Activated CD4-positive, alpha-beta memory T cell treated with anti-CD3 and anti-CD28 coated beads for 36 hours (primary cell): ENCODE results near the gene GIGYF1. TPM values are rescaled to one million over a fixed set of nuclear protein-coding genes. Genes with fewer than 3 reads are reported as not detected.
"Not testable (repeated sequence)": the region's sequence is repeated elsewhere in the genome, so short reads cannot be mapped to it uniquely, and the experiment has no call there.

Experiments used
- CTCF ChIA-PET: fragments of 350-600 bp; sonication (Branson Sonifier 250); formaldehyde crosslinking; loops from one replicate; lab custom pipeline; 2021; ENCODE audit warnings: antibody characterized with exemption, inconsistent platforms; lab: Charles Lee
- POLR2A ChIA-PET: fragments of 350-600 bp; sonication (Branson Sonifier 250); formaldehyde crosslinking; loops from one replicate; lab custom pipeline; 2021; ENCODE audit warnings: antibody characterized with exemption; lab: Charles Lee
- DNase-seq: peaks from one replicate; pipeline ENCODE4 v3.0.0-alpha.2; 2020
- H3K27ac Mint-ChIP-seq: one replicate; pipeline ENCODE4 v1.8.0; 2021; ENCODE audit warnings: mixed read lengths
- H3K27me3 Mint-ChIP-seq: one replicate; pipeline ENCODE4 v1.8.0; 2021; ENCODE audit warnings: mixed read lengths
- H3K36me3 Mint-ChIP-seq: one replicate; pipeline ENCODE4 v1.8.0; 2021; ENCODE audit warnings: mixed read lengths
- H3K4me1 Mint-ChIP-seq: one replicate; pipeline ENCODE4 v1.8.0; 2021; ENCODE audit warnings: low read depth, mixed read lengths
- H3K4me3 Mint-ChIP-seq: one replicate; pipeline ENCODE4 v1.8.0; 2021; ENCODE audit warnings: mild to moderate bottlenecking, mixed read lengths
- H3K9me3 Mint-ChIP-seq: one replicate; pipeline ENCODE4 v1.8.0; 2021; ENCODE audit warnings: mixed read lengths
- intact Hi-C: fragments of 100-400 bp; cut with micrococcal nuclease; formaldehyde crosslinking; loops from one replicate; pipeline ENCODE4 v1.15.1; 2023
- total RNA-seq, 2 experiments: library from RNA; stranded (reverse); gene quantifications; one replicate each; pipeline ENCODE4 v1.2.3, GENCODE V29; 2021

The GIGYF1 gene, protein sequence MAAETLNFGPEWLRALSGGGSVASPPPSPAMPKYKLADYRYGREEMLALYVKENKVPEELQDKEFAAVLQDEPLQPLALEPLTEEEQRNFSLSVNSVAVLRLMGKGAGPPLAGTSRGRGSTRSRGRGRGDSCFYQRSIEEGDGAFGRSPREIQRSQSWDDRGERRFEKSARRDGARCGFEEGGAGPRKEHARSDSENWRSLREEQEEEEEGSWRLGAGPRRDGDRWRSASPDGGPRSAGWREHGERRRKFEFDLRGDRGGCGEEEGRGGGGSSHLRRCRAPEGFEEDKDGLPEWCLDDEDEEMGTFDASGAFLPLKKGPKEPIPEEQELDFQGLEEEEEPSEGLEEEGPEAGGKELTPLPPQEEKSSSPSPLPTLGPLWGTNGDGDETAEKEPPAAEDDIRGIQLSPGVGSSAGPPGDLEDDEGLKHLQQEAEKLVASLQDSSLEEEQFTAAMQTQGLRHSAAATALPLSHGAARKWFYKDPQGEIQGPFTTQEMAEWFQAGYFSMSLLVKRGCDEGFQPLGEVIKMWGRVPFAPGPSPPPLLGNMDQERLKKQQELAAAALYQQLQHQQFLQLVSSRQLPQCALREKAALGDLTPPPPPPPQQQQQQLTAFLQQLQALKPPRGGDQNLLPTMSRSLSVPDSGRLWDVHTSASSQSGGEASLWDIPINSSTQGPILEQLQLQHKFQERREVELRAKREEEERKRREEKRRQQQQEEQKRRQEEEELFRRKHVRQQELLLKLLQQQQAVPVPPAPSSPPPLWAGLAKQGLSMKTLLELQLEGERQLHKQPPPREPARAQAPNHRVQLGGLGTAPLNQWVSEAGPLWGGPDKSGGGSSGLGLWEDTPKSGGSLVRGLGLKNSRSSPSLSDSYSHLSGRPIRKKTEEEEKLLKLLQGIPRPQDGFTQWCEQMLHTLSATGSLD (N-terminal part only)
- 10 to 100 TPM; 40.2 to 40.5 TPM for total RNA-seq

DNA sequence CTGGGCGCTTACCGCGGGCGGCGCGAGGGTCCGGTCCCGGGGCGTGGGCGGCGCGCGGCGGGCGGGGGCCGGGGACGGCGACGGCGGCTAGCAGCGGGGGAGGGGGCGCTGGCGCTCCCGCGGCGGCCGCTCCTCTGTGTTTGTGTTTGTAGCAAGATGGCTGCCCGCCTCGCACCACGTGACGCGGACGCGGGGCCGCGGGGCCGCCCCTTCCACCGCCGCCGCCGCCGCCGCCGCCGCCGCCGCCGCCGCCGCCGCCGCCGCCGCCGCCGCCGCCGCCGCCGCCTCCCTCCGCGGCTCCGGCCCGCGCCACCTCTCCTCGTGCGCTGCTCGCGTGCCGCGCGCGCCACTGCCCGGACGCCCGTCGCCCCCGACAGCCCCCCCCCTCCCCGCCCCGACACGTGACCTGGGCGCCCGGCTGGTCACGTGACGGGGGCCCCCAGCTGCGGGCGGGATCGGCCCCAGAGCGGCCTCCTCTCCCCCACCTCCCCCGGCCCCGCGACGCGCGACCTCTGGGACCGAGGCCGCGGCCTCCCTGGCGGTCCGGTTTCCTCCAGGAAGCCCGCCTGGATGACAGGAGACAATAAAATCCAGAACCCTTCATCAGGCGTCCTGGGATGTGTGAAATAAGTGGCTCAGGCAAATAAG is at the start of gene GIGYF1:
Gene GIGYF1 (minus strand): TSS at position 153 of the 648 bp plus-strand sequence. CDS start 6,012 bp downstream, outside the sequence.
- no peaks in the 10 kb centered on the region for H3K9me3 Mint-ChIP-seq
- POLR2A ChIA-PET = interaction anchor here (0.7 to 5.3 kb wide), 3 partner anchors 11 to 68 kb away, joined by 4 to 38 read pairs (median 10); partner anchors contain the start of gene POP7
- peaks cover 31% of the 10 kb centered on the region for H3K4me1 Mint-ChIP-seq
- peak within 1 kb of the TSS; percentile 93 for H3K4me3 Mint-ChIP-seq
- no peaks in the 10 kb centered on the region for H3K27me3 Mint-ChIP-seq
- CTCF ChIA-PET = interaction anchor here (0.8 to 10.9 kb wide), 5 partner anchors 11 to 159 kb away, joined by 3 to 132 read pairs (median 9); partner anchors contain the start of genes FBXO24, LRCH4, POP7 and SLC12A9
- peaks cover 4% of the 10 kb centered on the region for H3K36me3 Mint-ChIP-seq
- intact Hi-C loops = loop anchor here (1.0 to 5.0 kb wide), 5 partner anchors 11 to 132 kb away; partner anchors contain the start of genes FBXO24 and LRCH4
- peak; percentile 77 for DNase-seq
- H3K27ac Mint-ChIP-seq = peak within 1 kb of the TSS; percentile 86

DNA sequence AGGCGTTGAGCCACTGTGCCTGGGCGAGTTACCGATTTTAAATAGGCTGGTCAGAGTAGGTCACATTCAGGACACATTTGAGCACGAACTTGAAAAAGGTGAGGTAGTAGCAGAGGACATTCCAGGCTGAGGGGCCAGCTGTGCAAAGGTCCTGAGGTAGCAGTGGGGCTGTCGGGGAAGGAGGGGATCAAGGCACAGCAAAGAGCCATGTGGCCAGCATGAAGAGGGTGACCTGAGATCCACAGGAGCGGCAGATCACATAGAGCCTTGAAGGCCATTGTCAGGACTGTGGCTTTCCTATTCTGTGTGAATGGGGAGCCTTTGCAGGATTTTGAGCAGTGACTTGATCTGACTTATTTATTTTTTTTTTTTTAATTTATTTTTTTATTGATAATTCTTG is 45.9 kb upstream of the GIGYF1 start:
- DNase-seq = no peak
- intact Hi-C loops = no loop called here
- H3K4me3 Mint-ChIP-seq = no peak overlapping the region
- no peaks in the 10 kb centered on the region for H3K4me1 Mint-ChIP-seq
- POLR2A ChIA-PET = no interaction called here
- CTCF ChIA-PET = no interaction called here
- H3K27ac Mint-ChIP-seq = no peak overlapping the region
- H3K27me3 Mint-ChIP-seq = peaks cover 4% of the 10 kb centered on the region
- H3K36me3 Mint-ChIP-seq = no peaks in the 10 kb centered on the region
- no peaks in the 10 kb centered on the region for H3K9me3 Mint-ChIP-seq

DNA sequence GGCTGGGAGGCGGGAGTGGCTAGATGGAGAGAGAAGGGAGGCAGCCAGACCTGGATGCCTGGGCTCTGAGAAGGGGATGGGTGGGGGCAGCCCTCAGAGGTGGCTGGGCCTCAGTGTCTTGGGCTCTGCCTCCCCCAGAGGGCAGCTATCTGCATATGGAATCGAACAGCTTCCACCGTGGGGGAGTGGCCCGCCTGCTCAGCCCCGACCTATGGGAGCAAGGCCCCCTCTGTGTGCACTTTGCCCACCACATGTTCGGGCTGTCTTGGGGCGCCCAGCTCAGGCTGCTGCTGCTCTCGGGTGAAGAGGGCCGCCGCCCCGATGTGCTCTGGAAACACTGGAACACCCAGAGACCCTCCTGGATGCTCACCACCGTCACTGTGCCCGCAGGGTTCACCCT is 42.6 kb upstream of the GIGYF1 start:
- H3K4me3 Mint-ChIP-seq = no peak overlapping the region
- ChIA-PET POLR2A (no interaction called here), CTCF (no interaction called here)
- no peaks in the 10 kb centered on the region for H3K9me3 Mint-ChIP-seq
- intact Hi-C loops = no loop called here
- H3K27ac Mint-ChIP-seq = no peak overlapping the region
- H3K4me1 Mint-ChIP-seq = no peaks in the 10 kb centered on the region
- no peaks in the 10 kb centered on the region for H3K36me3 Mint-ChIP-seq
- no peak for DNase-seq
- H3K27me3 Mint-ChIP-seq = no peaks in the 10 kb centered on the region

DNA sequence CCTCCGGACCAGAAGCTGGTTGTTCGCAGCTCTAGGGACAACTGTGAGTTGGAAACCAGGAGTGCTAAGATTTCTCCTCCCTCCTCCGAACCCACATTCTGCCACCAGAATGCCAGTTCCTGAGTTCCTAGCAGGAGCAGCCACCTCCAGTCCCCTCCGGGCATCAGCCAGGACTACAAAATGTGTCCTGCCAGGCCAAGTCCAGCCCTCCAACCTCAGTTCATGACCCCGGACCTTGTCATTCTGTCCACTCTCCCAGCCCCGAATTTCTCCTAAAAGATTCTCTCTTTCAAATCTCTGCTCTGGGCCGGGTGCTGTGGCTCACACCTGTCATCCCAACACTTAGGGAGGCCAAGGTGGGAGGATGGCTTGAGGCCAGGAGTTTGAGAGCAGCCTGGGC is 41.7 kb upstream of the GIGYF1 start:
- Mint-ChIP-seq H3K4me3 (no peak overlapping the region), H3K9me3 (no peaks in the 10 kb centered on the region), H3K27ac (no peak overlapping the region), H3K36me3 (no peaks in the 10 kb centered on the region), H3K4me1 (no peaks in the 10 kb centered on the region), H3K27me3 (no peaks in the 10 kb centered on the region)
- intact Hi-C loops = no loop called here
- POLR2A ChIA-PET = no interaction called here
- CTCF ChIA-PET = no interaction called here
- DNase-seq = no peak

DNA sequence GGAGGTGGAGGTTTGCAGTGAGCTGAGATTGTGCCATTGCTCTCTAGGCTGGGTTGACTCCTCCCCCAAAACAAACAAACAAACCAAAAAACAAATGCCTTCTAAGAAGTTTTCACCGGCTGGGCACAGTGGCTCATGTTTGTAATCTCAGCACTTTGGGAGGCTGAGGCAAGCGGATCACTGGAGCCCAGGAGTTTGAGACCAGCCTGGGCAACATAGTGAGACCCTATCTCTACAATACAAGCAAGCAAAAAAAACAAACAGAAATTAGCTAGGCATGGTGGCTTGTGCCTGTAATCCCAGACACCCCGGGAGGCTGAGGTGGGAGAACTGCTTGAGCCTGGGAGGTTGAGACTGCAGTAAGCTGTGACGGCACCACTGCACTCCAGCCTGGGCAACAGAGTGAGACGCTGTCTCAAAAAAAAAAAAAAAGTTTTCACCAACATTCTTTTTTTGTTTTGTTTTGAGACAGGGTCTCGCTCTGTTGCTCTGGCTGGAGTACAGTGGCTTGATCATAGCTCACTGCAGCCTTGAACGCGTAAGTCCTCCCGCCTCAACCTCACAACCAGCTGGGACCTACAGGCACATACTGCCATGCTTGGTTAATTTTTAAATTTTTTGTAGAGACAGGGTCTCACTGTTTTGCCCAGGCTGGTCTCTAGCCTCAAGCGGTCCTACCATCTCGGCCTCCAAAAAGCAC is 38.0 kb upstream of the GIGYF1 start:
- intact Hi-C loops = no loop called here
- DNase-seq = no peak
- H3K4me3 Mint-ChIP-seq = no peak overlapping the region
- H3K9me3 Mint-ChIP-seq = no peaks in the 10 kb centered on the region
- no peak overlapping the region for H3K27ac Mint-ChIP-seq
- no peaks in the 10 kb centered on the region for H3K36me3 Mint-ChIP-seq
- H3K27me3 Mint-ChIP-seq = peaks cover 5% of the 10 kb centered on the region
- ChIA-PET POLR2A (no interaction called here), CTCF (interaction anchor here (1.3 kb wide), 1 partner anchor 120 kb away, joined by 4 read pairs; the partner anchor contains the start of gene SLC12A9)
- H3K4me1 Mint-ChIP-seq = no peaks in the 10 kb centered on the region

DNA sequence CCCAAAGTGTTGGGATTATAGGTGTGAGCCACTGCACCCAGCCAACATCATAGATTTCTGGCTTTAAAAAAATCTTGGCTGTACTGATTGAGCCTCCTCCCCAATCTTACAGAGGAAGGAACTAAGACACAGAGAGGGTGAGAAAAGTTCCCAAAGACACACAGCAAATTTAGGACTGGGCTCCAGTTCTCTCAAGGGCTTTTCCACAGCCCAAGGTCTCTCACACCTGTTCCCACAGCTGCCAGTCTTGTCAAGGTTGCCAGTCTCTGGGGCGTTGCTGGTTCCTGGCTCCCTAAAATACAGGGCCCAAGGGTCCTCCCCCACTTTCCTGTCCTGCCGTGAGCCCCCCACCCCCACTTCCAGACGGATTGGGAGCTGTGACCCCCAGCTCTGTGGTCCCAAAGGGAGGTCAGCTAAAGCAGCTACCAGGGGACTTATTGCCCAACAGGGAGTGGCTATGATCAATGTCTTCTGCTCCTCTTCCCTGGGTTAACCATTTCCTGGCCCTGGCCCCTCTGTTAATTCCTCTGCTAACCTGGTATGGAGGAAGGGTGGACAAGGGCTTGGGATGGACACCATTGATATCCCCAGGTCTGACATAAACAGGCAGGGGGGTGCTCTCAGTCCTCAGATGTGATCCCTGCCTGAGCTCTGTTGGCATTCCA is 36.2 kb upstream of the GIGYF1 start:
- no peaks in the 10 kb centered on the region for H3K36me3 Mint-ChIP-seq
- no peak overlapping the region for H3K27ac Mint-ChIP-seq
- peaks cover under 1% of the 10 kb centered on the region for H3K4me1 Mint-ChIP-seq

DNA sequence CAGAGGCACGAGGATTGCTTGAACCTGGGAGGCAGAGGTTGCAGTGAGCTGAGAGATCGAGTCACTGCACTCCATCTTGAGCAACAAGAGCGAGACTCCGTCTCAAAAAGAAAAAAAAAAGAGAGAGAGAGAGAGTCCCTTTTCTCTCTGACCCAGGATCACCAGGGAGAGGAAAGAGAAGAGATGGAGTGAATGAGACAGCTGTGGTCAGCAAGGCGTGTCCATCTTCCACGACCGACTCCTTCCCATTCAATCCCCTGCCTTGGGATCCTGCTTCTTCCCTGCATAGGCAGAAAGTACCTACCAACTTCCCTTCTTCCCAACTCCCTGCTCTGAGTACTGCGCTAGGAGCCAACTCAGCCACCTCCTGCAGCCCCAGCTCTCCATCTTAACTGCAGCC is 34.1 kb upstream of the GIGYF1 start:
- intact Hi-C loops = loop anchor here (2.0 kb wide), 1 partner anchor 15 kb away; no protein-coding TSS in a partner anchor
- no peak for DNase-seq
- H3K9me3 Mint-ChIP-seq = no peaks in the 10 kb centered on the region
- CTCF ChIA-PET = interaction anchor here (1.0 to 4.0 kb wide), 3 partner anchors 15 to 165 kb away, joined by 3 to 20 read pairs (median 8); partner anchors contain the start of gene POP7
- POLR2A ChIA-PET = no interaction called here
- no peaks in the 10 kb centered on the region for H3K36me3 Mint-ChIP-seq
- H3K27ac Mint-ChIP-seq = no peak overlapping the region
- peaks cover 11% of the 10 kb centered on the region for H3K27me3 Mint-ChIP-seq
- no peak overlapping the region for H3K4me3 Mint-ChIP-seq
- H3K4me1 Mint-ChIP-seq = peaks cover 2% of the 10 kb centered on the region

More for the DNA sequence above, 36.2 kb upstream of the GIGYF1 start:
- Mint-ChIP-seq H3K9me3 (no peaks in the 10 kb centered on the region), H3K27me3 (peaks cover 5% of the 10 kb centered on the region), H3K4me3 (no peak overlapping the region)
- intact Hi-C loops = no loop called here
- DNase-seq = no peak
- POLR2A ChIA-PET = no interaction called here
- CTCF ChIA-PET = interaction anchor here (4.0 kb wide), 1 partner anchor 25 kb away, joined by 20 read pairs; the partner anchor contains the start of gene POP7

DNA sequence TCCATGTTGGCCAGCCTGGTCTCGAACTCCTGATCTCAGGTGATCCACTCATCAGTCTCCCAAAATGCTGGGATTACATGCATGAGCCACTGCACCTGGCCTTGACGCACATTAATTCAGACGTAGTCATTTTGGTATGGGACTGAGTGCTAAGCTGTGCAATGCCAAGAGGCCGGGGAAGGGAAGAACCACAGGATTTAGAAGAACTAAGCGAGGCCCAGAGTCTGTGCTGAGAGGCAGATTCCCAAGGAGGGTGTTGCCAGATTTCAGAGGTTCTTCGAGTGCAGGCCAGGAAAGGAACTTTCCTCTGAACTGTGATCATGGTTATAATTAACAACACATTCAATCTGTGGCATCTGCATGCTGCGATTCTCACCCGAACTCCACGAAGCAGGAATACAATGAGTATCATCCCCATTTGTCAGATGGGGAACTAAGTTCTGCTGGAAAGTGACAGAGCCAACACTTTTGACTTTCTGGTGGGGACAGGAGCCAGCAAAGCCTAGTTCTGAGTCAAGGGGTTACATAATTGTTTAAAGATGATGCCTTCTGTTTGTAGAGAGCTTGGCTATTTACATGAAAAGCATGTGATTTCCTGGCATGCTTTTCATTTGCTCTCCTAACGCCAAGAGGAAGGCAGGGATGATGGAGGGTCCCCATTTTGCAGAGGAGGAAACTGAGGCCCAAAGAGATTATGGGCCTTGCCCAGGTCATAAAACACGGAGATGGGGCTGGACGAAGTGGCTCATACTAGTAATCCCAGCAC is 33.1 kb upstream of the GIGYF1 start:
- peaks cover 2% of the 10 kb centered on the region for H3K4me1 Mint-ChIP-seq
- intact Hi-C loops = no loop called here
- H3K4me3 Mint-ChIP-seq = no peak overlapping the region
- ChIA-PET CTCF (interaction anchor here (0.5 to 5.1 kb wide), 6 partner anchors 16 to 164 kb away, joined by 3 to 68 read pairs (median 10); partner anchors contain the start of gene POP7), POLR2A (no interaction called here)
- H3K27me3 Mint-ChIP-seq = peaks cover 16% of the 10 kb centered on the region
- H3K9me3 Mint-ChIP-seq = no peaks in the 10 kb centered on the region
- no peak overlapping the region for H3K27ac Mint-ChIP-seq
- H3K36me3 Mint-ChIP-seq = no peaks in the 10 kb centered on the region
- no peak for DNase-seq

DNA sequence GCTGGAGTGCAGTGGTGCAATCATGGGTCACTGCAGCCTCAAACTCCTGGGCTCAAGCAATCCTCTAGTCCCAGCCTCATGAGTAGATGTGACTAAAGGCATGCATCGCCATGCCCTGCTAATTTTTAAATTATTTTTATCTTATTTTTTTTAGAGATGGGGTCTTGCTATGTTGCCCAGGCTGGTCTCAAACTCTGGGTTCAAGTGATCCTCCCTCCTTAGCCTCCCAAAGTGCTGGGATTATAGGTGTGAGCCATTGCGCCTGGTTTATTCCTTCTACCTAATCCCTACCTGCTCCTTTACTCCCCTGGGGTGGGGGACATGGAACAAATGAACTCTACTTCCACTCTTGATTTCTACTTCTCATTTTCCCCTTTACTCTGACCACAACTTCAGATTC is 30.3 kb upstream of the GIGYF1 start:
- POLR2A ChIA-PET, H3K4me3 Mint-ChIP-seq, H3K4me1 Mint-ChIP-seq, H3K27ac Mint-ChIP-seq, H3K36me3 Mint-ChIP-seq, H3K9me3 Mint-ChIP-seq, DNase-seq: not testable (repeated sequence)
- intact Hi-C loops = loop anchor here (2.0 kb wide), 1 partner anchor 20 kb away; no protein-coding TSS in a partner anchor
- peaks cover 37% of the 10 kb centered on the region for H3K27me3 Mint-ChIP-seq
- CTCF ChIA-PET = interaction anchor here (0.9 to 5.1 kb wide), 7 partner anchors 11 to 165 kb away, joined by 3 to 68 read pairs (median 4); partner anchors contain the start of gene POP7

DNA sequence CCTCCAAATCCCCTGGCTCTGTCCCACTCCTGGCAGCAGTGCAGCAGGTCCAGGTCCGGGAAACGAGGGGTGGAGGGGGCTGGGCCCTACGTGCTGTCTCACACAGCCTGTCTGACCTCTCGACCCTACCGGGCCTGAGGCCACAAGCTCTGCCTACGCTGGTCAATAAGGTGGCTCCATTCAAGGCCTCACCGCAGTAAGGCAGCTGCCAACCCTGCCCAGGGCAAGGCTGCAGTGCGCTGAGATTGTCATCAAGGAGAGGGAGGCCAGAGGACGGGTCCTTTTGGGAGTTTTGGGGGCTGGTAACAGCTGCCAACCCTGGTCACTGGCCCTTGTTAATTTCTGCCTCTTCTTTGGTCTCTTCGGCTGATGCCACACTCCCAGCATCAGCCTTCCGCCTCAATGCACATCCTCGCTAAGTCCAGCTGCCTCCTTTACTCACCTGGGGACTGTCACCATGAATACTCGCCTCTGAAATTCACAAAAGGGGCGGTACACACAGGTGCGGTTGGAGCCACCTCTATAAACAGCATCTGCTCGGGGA is 29.8 kb upstream of the GIGYF1 start:
- Mint-ChIP-seq H3K27ac (no peak overlapping the region), H3K27me3 (peaks cover 41% of the 10 kb centered on the region)
- intact Hi-C loops = loop anchor here (2.0 kb wide), 1 partner anchor 19 kb away; no protein-coding TSS in a partner anchor

More for the DNA sequence above, 29.8 kb upstream of the GIGYF1 start:
- Mint-ChIP-seq H3K4me3 (no peak overlapping the region), H3K36me3 (no peaks in the 10 kb centered on the region), H3K4me1 (peaks cover 5% of the 10 kb centered on the region), H3K9me3 (no peaks in the 10 kb centered on the region)
- DNase-seq = no peak
- POLR2A ChIA-PET = no interaction called here
- CTCF ChIA-PET = interaction anchor here (1.1 to 5.1 kb wide), 3 partner anchors 17 to 32 kb away, joined by 3 to 68 read pairs (median 5); partner anchors contain the start of gene POP7
